Suprapubic skin (tissue), 4 donors: ENCODE data around the gene SEMA3G.

Experiments
- POLR2A ChIP-seq, 2 donors: fragments of 450-650 bp; IDR thresholded peaks; one replicate each; pipeline ENCODE4 v1.6.1; 2017; ENCODE audit warnings: antibody characterized with exemption in 2 of 2, mild to moderate bottlenecking in 2 of 2, moderate library complexity in 2 of 2
- POLR2AphosphoS5 ChIP-seq, 3 donors: sonication (generic); formaldehyde crosslinking; IDR thresholded peaks; one replicate each; pipeline ENCODE4 v1.6.1; 2017; ENCODE audit warnings: antibody characterized with exemption in 3 of 3

- no peak for TF ChIP-seq POLR2AphosphoS5 (IDR thresholded peaks at IDR 0.05)
- no peak for TF ChIP-seq POLR2A (IDR thresholded peaks at IDR 0.05)
Observed at GRCh38 chr3:52490035-52490938, 45.4 kb upstream of the SEMA3G start.
